Erythroblast (primary cell): ENCODE data around the gene RALGAPA1.

ENCODE experiments used
- GATA1 ChIP-seq: IDR thresholded peaks from 2 replicates; pipeline ENCODE4 v1.6.1; 2011; ENCODE audit warnings: low read depth, mild to moderate bottlenecking, control low read depth, low read length, moderate library complexity
- POLR2A ChIP-seq: IDR thresholded peaks from 2 replicates; pipeline ENCODE4 v1.6.1; 2011; ENCODE audit warnings: mild to moderate bottlenecking, low read length

DNA sequence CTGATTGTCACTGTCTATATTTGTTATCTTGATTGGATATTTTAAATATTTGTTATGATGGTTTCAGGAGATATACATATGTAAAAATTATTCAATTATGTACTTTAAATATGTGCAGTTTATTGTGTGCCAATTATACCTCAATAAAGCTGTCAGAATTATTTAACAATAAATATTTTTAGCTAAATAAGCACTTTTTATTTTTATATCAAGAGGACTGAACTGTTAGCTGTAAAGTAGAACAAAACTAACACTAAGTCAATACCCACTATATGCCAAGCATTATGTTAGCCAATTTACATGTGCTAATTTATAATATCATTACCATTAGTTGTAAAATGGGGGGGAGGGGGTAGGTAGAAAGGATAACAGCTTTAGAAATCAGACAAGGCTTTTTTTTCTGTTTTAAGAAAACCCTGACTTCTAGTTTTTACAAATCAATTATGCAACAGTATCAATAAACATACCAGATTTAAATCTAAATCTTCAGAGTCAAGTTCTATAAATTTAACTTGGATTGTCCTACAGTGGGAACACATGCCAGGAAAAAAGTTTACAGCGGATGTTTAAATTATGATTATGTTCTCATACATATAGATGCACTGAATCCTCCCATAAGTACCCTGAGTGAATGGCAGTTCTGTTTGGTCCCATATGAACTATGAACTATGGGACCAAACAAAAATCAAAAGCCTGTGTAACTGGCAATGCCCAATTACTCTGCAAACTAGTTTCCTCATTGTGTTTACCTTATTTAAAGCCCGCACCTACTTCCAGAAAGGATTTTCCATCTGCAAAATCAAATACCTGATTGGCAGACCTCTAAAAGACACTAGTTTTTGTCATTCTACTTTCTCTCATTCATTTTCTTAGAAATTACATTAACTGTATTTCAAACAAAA, 2.8 kb downstream of the RALGAPA1 start:
- TF ChIP-seq POLR2A (no peak), GATA1 (no peak)
